ENCODE data around the gene ZNF618.
A peak's percentile ranks its signal among the peaks of the same experiment; 100 is the strongest.

ZNF618 gene

GRCh38 chr9:113957351-113957750 lies 81.2 kb downstream of the ZNF618 start:
- DNase-seq (ENCODE audit: low read depth in 2 of 2), result no peak

DNA sequence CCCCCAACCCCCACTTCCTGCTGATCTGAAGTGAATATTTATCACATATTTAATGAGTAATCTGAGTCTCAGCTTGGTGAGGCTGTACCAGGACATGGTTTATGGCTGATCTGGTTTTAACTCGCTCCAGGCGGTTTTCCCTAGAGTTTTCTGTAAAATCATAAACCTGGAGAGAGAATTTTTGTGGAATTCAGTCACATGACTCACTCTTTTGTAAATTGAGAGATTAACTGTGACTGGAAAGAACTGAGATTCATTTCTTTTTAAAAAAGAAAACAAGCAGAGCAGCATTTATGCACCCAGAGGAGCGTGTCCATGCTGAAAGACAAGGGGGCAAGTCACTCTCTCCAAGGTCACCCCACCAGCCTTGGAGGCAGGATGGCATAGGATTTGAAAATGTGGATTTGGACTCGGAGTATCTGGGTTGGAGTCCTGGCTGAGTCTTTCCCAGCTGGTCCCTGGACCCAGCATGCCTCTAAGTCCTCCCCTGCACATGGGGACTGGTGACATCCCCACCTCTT lies 81.8 kb downstream of the ZNF618 start:
- peak; percentile 93 to 94 for DNase-seq (ENCODE audit: low read depth in 2 of 2)

- no peak for DNase-seq (ENCODE audit: low read depth in 2 of 2)
Measured at GRCh38 chr9:113958556-113958955, 82.4 kb downstream of the ZNF618 start.

DNA sequence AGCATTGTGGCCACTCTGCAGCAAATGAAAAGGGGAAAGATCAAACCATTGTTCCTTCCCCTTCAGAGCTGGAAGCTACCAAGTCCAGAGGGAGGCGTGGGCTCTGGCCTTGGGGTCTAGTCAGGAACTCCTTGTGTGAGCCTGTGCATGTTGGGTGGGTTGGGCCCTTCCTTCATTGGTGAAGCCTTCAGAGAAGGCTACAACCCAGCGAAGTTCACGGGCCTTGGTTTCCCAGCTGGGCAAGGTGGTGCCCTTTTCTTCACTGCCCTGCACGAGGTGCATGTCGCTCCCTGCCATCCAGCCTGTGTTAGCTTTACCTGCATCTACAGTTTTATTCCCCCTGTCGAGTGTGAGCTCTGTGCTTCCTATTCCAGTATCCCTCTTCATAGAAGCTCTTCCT lies 84.7 kb downstream of the ZNF618 start:
- no peak for DNase-seq (ENCODE audit: low read depth in 2 of 2)

GRCh38 chr9:113962396-113962795 lies 86.3 kb downstream of the ZNF618 start:
- no peak for DNase-seq (ENCODE audit: low read depth in 2 of 2)

DNA sequence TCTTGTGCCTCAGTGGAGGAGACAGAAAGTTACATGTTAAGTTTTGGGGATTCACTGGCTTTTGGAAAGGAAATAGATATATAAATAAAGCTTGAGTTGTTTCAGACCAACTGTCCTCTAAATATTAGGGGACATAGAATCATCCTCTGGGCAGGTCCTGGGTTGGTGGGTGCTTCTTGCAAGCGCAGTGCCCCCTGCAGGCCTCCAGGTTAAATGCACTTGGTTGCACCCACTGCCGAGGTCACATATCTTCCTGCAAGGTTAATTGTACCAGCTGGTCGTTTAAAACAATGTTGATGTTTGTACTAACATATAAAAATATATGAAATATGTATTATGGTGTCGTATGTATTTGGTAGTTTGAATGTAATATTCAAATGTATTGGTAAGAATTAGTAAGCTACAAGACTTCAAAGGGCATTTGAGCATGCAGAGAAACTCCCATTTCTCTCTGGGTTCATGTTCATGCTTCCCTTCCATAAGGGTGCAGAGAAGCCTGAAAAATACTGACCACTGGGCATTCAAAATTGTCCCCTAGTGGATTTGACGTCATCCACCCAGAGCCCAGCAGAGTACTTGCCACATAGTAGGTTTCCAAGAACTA lies 87.0 kb downstream of the ZNF618 start:
- DNase-seq (ENCODE audit: low read depth in 2 of 2), result no peak

- DNase-seq (ENCODE audit: low read depth in 2 of 2), result peak in 1 of 2 experiments; percentile 54
Measured at GRCh38 chr9:113963696-113964494, 87.8 kb downstream of the ZNF618 start.

DNA sequence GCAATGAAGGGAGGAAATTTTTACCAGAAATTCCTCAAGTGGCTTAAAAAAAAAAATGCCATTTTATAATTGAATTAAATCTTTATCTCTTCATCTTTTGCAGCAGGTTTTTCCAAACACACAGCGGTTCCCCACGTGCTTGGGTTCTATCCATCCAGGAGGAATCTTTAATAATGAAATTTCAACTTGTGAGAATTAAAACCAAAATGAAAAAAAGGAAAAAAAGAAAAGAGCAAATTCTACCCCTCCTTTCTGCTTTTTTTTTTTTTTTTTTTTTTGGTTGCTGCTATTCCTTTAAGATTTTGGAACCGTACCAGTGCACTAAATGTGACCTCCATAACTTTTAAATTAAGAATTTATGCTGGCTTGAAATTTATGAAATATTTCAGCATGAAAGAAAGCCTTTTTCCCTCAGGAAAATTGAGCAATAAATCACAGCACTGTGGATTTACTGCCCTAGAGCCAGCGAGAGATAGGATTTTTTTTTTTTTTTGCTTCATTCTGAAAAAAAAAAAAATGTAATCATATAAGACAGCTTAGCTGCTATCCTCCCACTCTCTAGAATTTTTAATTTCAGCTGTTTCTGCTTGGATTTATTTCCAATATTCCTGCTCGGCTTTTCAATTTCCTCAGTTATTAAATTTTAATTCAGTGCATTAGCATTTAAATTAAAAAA lies 88.5 kb downstream of the ZNF618 start:
- DNase-seq (ENCODE audit: low read depth in 2 of 2), result peak in 1 of 2 experiments; percentile 63

- no peak for DNase-seq (ENCODE audit: low read depth in 2 of 2)
Measured at GRCh38 chr9:113966394-113966793, 90.3 kb downstream of the ZNF618 start.

GRCh38 chr9:113967380-113967779 lies 91.3 kb downstream of the ZNF618 start:
- no peak for DNase-seq (ENCODE audit: low read depth in 2 of 2)

GRCh38 chr9:113969343-113969742 lies 93.2 kb downstream of the ZNF618 start:
- no peak for DNase-seq (ENCODE audit: low read depth in 2 of 2)

GRCh38 chr9:113973226-113973625 lies 97.1 kb downstream of the ZNF618 start:
- no peak for DNase-seq (ENCODE audit: low read depth in 2 of 2)

DNA sequence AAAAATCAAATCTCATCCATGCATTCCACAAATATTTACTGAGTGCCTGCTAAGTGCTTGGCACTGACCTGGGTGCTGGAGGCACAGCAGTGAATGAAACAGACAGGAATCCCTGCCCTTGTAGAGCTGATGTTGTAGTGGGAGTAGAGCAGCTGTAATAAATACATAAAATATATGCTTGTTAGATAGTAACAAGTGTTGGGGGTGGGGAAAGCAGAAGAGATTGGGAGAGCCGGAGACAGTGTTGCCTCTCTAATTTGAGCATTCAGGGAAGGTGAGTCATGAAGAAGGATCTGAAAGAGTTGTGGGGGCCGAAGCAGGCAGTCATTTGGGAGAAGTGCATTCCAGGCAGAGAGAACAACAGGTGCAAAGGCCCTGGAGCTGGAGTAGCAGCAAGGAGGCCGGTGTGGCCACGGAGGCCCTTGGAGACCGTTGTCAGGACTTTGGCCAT lies 97.9 kb downstream of the ZNF618 start:
- no peak for DNase-seq (ENCODE audit: low read depth in 2 of 2)

DNA sequence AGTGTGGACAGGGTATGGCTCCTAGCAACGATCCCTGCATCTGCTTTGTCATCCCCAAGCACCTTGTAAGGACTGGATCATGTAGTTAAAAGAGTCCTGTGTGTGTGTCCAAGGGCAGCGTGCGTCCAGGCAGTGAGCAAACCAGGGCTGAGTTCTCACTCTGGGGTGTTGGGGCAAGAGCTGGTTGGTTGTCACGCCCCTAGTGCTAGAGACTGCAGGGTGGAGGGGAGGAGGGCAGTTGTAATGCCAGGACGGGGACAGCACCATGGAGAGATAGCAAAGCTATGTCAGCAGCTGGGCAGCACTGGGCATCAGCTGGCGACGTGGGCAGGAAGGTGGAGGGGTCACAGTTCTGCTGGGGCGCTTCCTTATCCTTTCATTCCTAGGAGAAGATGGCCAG lies 100.8 kb downstream of the ZNF618 start:
- DNase-seq (ENCODE audit: low read depth in 2 of 2), result no peak

DNA sequence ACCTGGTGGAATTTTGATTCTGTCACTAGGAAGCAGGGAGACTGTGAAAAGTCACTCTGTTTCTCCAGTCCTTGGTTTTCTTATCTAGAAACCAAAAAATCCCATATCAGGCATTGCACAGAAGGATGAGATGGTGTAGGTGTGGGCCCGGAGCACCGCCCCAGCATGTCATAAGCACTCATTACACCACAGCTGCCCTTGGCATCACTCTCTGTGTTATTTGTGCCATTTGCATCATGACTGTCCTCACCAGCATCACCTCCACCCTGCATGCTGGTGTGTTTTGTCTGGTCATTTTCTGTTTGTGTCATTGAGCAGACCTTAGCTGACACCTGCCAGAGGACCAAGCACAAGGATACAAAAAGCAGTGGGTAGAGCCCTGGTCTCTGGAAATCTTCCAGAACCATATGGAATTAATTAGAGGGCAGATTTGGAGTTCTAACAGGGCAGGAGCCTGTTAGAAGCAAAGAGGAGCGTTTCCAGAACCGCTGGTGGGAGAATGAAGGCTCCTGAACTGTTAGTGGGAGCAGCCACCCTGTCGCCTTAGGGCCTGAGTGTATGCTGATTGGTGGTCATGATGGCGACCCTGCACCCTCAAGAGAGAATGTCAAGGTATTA lies 102.7 kb downstream of the ZNF618 start:
- DNase-seq (ENCODE audit: low read depth in 2 of 2), result no peak

- DNase-seq (ENCODE audit: low read depth in 2 of 2), result no peak
Measured at GRCh38 chr9:113979343-113980127, 103.4 kb downstream of the ZNF618 start.

DNA sequence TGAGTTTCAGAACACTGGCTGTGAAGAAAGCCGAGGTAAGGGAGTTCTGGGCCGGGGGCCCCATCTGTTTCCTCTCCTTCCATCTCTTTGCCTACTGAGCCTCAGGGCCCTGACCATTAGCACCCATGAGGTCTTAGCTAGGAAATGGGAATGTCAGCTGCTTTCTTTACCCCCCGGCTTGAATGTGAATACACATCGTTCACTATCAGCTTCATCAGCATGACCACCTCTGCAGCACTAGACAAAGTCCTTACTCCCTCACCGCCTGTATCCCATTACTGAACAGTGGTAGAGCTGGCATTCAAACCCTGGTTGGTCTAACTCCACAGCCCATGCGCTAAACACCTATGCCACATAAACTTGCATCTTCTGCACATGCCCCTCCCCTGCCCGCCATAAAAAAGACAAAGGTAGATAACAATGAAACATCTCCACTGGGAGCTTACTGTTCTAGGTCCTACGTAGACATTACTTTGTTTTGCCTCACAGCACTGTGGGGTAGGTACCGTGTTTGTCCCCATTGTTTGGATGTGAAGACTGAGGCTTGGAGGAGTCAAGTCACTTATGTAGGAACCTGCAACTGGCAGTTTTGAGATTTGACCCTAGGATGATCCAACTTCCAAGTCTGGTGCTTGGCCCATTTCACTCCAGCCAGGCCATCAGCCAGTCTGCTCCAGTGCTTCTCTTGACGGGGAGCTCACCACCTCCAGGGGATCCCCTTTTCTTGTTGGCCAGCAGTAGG lies 108.7 kb downstream of the ZNF618 start:
- no peak for DNase-seq (ENCODE audit: low read depth in 2 of 2)

DNA sequence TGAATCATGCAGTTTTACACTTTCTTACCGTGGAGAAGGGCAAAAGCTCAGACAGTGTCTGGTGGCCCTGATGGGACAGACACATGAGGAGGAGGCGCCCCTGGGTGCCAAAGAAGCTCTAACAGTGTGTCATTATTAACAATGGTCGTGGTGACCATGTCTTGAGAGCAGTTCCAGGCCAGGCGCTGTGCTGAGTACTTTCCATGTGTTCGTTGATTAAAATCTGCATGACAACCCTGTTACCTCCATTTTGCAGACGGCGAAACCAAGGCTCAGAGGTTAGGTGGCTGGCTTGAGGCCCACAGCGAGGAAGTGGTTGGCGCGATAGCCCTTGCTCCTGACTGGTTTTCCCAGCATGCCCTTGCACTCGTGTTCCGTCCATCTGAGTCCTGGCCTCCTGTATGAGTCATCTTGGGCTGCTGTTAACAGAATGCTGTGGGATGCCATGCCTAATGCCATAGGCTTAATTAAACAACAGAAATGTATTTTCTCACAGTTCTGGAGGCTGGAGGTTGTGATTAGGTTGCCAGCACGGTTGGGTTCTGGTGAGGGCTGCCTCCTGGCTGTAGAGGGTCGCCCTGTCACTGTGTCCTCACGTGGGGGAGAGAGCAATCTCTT lies 110.0 kb downstream of the ZNF618 start:
- DNase-seq (ENCODE audit: low read depth in 2 of 2), result no peak

DNA sequence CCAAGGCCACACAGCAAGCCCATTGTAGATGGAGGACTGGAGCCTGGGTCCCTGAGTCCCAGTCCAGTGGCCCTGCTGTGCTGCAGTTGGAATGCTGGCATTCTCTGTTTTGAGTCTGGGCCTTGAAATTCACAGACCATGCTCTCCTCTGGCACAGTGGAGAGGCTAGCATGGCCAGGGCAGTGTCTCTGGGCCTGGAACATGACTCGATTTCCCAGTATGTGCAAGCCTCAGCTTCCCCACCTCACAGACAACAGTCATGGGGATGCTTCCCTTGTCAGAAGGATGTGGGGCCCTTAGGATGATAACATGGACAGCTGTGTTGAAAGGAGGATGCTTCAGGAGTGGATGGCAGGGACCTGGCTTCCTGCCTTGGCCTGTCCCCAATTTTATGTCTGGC lies 110.8 kb downstream of the ZNF618 start:
- no peak for DNase-seq (ENCODE audit: low read depth in 2 of 2)

- no peak for DNase-seq (ENCODE audit: low read depth in 2 of 2)
Measured at GRCh38 chr9:113987526-113987925, 111.4 kb downstream of the ZNF618 start.

All from fibroblast of skin of left quadriceps (primary cell).